ENCODE data around the gene IKBKG. TPM values are rescaled to one million over a fixed set of nuclear protein-coding genes. Genes with fewer than 3 reads are reported as not detected.
"Not testable (repeated sequence)": the region's sequence is repeated elsewhere in the genome, so short reads cannot be mapped to it uniquely, and the experiment has no call there.

IKBKG gene
- total and polyA plus RNA-seq, 5 donors, result 17.2 to 21.8 (median 18.8) TPM

GRCh38 chrX:154570361-154570760, 22.9 kb downstream of the IKBKG start:
- H3K27me3 ChIP-seq (ENCODE audit: control insufficient read depth, insufficient read depth); H3K4me3 ChIP-seq (ENCODE audit: low read length); H3K4me1 ChIP-seq (ENCODE audit: control insufficient read depth, insufficient read depth, low read length); H3K27ac ChIP-seq (ENCODE audit: low read length); intact Hi-C loops (cut with DNase I); H3K9me3 ChIP-seq (ENCODE audit: control insufficient read depth, low read length); DNase-seq; ATAC-seq: not testable (repeated sequence)
- no CpG with 5 or more reads among the region's 11 CpGs for WGBS

- H3K4me3 ChIP-seq (ENCODE audit: low read length); H3K27ac ChIP-seq (ENCODE audit: low read length); DNase-seq; H3K27me3 ChIP-seq (ENCODE audit: control insufficient read depth, insufficient read depth); H3K9me3 ChIP-seq (ENCODE audit: control insufficient read depth, low read length); H3K4me1 ChIP-seq (ENCODE audit: control insufficient read depth, insufficient read depth, low read length); intact Hi-C loops (cut with DNase I): not testable (repeated sequence)
- peak in 1 of 2 donors; percentile 56 for ATAC-seq
- WGBS, result no CpG with 5 or more reads among the region's 10 CpGs
These were observed 25.6 kb downstream of the IKBKG start for GRCh38 chrX:154573061-154573460.

GRCh38 chrX:154575076-154575475, 27.7 kb downstream of the IKBKG start:
- H3K27me3 ChIP-seq (ENCODE audit: control insufficient read depth, insufficient read depth); H3K4me3 ChIP-seq (ENCODE audit: low read length); H3K4me1 ChIP-seq (ENCODE audit: control insufficient read depth, insufficient read depth, low read length); DNase-seq; intact Hi-C loops (cut with DNase I); H3K27ac ChIP-seq (ENCODE audit: low read length); H3K9me3 ChIP-seq (ENCODE audit: control insufficient read depth, low read length): not testable (repeated sequence)
- ATAC-seq, result peak; percentile 38 to 53
- no CpG with 5 or more reads among the region's 5 CpGs for WGBS

GRCh38 chrX:154582994-154583393, 35.6 kb downstream of the IKBKG start:
- H3K4me1 ChIP-seq (ENCODE audit: control insufficient read depth, insufficient read depth, low read length); DNase-seq; H3K4me3 ChIP-seq (ENCODE audit: low read length); H3K27me3 ChIP-seq (ENCODE audit: control insufficient read depth, insufficient read depth); intact Hi-C loops (cut with DNase I); H3K9me3 ChIP-seq (ENCODE audit: control insufficient read depth, low read length); H3K27ac ChIP-seq (ENCODE audit: low read length): not testable (repeated sequence)
- peak; percentile 41 to 42 for ATAC-seq
- WGBS, result no CpG with 5 or more reads among the region's 8 CpGs

GRCh38 chrX:154584585-154585183, 37.3 kb downstream of the IKBKG start, which contains the start of gene CTAG1A:
Gene CTAG1A, plus strand, starts transcription at chrX:154585133. Its CDS starts 74 bp downstream, at chrX:154585207.
- H3K27me3 ChIP-seq (ENCODE audit: control insufficient read depth, insufficient read depth); intact Hi-C loops (cut with DNase I); H3K4me3 ChIP-seq (ENCODE audit: low read length); H3K27ac ChIP-seq (ENCODE audit: low read length); H3K9me3 ChIP-seq (ENCODE audit: control insufficient read depth, low read length); DNase-seq; H3K4me1 ChIP-seq (ENCODE audit: control insufficient read depth, insufficient read depth, low read length): not testable (repeated sequence)
- ATAC-seq, result peak in 1 of 2 donors; percentile 41
- WGBS, result no CpG with 5 or more reads among the region's 39 CpGs

GRCh38 chrX:154590415-154590814, 43.0 kb downstream of the IKBKG start:
- DNase-seq; H3K27me3 ChIP-seq (ENCODE audit: control insufficient read depth, insufficient read depth); intact Hi-C loops (cut with DNase I); H3K9me3 ChIP-seq (ENCODE audit: control insufficient read depth, low read length); H3K4me3 ChIP-seq (ENCODE audit: low read length); ATAC-seq; H3K27ac ChIP-seq (ENCODE audit: low read length); H3K4me1 ChIP-seq (ENCODE audit: control insufficient read depth, insufficient read depth, low read length): not testable (repeated sequence)
- WGBS, result no CpG with 5 or more reads among the region's 13 CpGs

- H3K9me3 ChIP-seq (ENCODE audit: control insufficient read depth, low read length), result no peaks in the 10 kb centered on the region
- WGBS, result 89% methylated on average over 5 of the region's 5 CpGs
- H3K4me3 ChIP-seq (ENCODE audit: low read length), result no peak overlapping the region
- H3K27ac ChIP-seq (ENCODE audit: low read length), result no peak overlapping the region
- DNase-seq (no peak), ATAC-seq (no peak)
- H3K27me3 ChIP-seq (ENCODE audit: control insufficient read depth, insufficient read depth), result no peaks in the 10 kb centered on the region
- no peaks in the 10 kb centered on the region for H3K4me1 ChIP-seq (ENCODE audit: control insufficient read depth, insufficient read depth, low read length)
- intact Hi-C loops (cut with DNase I), result no loop called here
These were observed 45.1 kb downstream of the IKBKG start for GRCh38 chrX:154592505-154592904.

- Histone ChIP-seq H3K27ac (ENCODE audit: low read length) (no peak overlapping the region), H3K4me3 (ENCODE audit: low read length) (no peak overlapping the region), H3K4me1 (ENCODE audit: control insufficient read depth, insufficient read depth, low read length) (no peaks in the 10 kb centered on the region), H3K9me3 (ENCODE audit: control insufficient read depth, low read length) (no peaks in the 10 kb centered on the region), H3K27me3 (ENCODE audit: control insufficient read depth, insufficient read depth) (no peaks in the 10 kb centered on the region)
- ATAC-seq (no peak), DNase-seq (no peak)
- WGBS, result 87% methylated on average over 5 of the region's 5 CpGs
- intact Hi-C loops (cut with DNase I), result no loop called here
These were observed 45.8 kb downstream of the IKBKG start for GRCh38 chrX:154593201-154593600.

- WGBS, result 91% methylated on average over 4 of the region's 4 CpGs
- no peak overlapping the region for H3K4me3 ChIP-seq (ENCODE audit: low read length)
- H3K4me1 ChIP-seq (ENCODE audit: control insufficient read depth, insufficient read depth, low read length), result no peaks in the 10 kb centered on the region
- ATAC-seq, result no peak
- intact Hi-C loops (cut with DNase I), result no loop called here
- DNase-seq, result no peak
- H3K27me3 ChIP-seq (ENCODE audit: control insufficient read depth, insufficient read depth), result no peaks in the 10 kb centered on the region
- H3K9me3 ChIP-seq (ENCODE audit: control insufficient read depth, low read length), result no peaks in the 10 kb centered on the region
- no peak overlapping the region for H3K27ac ChIP-seq (ENCODE audit: low read length)
These were observed 47.1 kb downstream of the IKBKG start for GRCh38 chrX:154594491-154594890.

- Histone ChIP-seq H3K4me3 (ENCODE audit: low read length) (no peak overlapping the region), H3K9me3 (ENCODE audit: control insufficient read depth, low read length) (no peaks in the 10 kb centered on the region), H3K27ac (ENCODE audit: low read length) (no peak overlapping the region), H3K4me1 (ENCODE audit: control insufficient read depth, insufficient read depth, low read length) (no peaks in the 10 kb centered on the region), H3K27me3 (ENCODE audit: control insufficient read depth, insufficient read depth) (no peaks in the 10 kb centered on the region)
- no peak for ATAC-seq
- 70% methylated on average over 2 of the region's 2 CpGs for WGBS
- intact Hi-C loops (cut with DNase I), result no loop called here
- DNase-seq, result no peak
These were observed 48.3 kb downstream of the IKBKG start for GRCh38 chrX:154595559-154596249.

GRCh38 chrX:154596290-154596929, 49.0 kb downstream of the IKBKG start:
- WGBS, result 5% methylated on average over 3 of the region's 3 CpGs
- H3K9me3 ChIP-seq (ENCODE audit: control insufficient read depth, low read length), result no peaks in the 10 kb centered on the region
- H3K27me3 ChIP-seq (ENCODE audit: control insufficient read depth, insufficient read depth), result no peaks in the 10 kb centered on the region
- intact Hi-C loops (cut with DNase I), result no loop called here
- ATAC-seq (no peak), DNase-seq (no peak)
- no peak overlapping the region for H3K27ac ChIP-seq (ENCODE audit: low read length)
- H3K4me3 ChIP-seq (ENCODE audit: low read length), result no peak overlapping the region
- no peaks in the 10 kb centered on the region for H3K4me1 ChIP-seq (ENCODE audit: control insufficient read depth, insufficient read depth, low read length)
